K562 (cell line): ENCODE results near the gene MRPL52. TPM values are rescaled to one million over a fixed set of nuclear protein-coding genes. Genes with fewer than 3 reads are reported as not detected.

Experiments used
- ATAC-seq: fragments of 200-7000 bp; cut with Tn5 transposase; 3 replicates; pipeline ENCODE4 v1.9.1; 2020; ENCODE audit warnings: moderate library complexity
- BruUV-seq: library from RNA; stranded (reverse); fragments of 400-500 nt; replicated peaks from 2 replicates; lab custom pipeline; 2021; lab: Mats Ljungman, UMichigan
- CTCF ChIA-PET: fragments of 300-600 bp; formaldehyde crosslinking; extraction: SDS; loops from one replicate; lab custom pipeline; 2021; ENCODE audit warnings: low intra/inter-chr PET ratio; lab: Yijun Ruan, JAX
- POLR2A ChIA-PET: fragments of 300-600, 350-650 bp; sonication (Branson Sonifier 250); formaldehyde crosslinking; extraction: SDS; loops from one replicate; lab custom pipeline; 2021; ENCODE audit warnings: antibody characterized with exemption, inconsistent platforms; lab: Yijun Ruan, JAX
- DNase-seq, 4 experiments: peaks; one replicate each; pipeline versions ENCODE4 v3.0.0 to v3.0.0-alpha.2; 2011 to 2018; ENCODE audit warnings: low spot score in 3 of 4, mixed read lengths in 3 of 4; ENCODE audit errors: extremely low read depth in 1 of 4
- FAIRE-seq: peaks from 2 replicates; lab custom pipeline; 2011; peaks lifted over from hg19 to GRCh38; lab: Jason Lieb, UNC
- H2AFZ ChIP-seq: 2 replicates; pipeline ENCODE4 v1.6.0; 2011; ENCODE audit warnings: low read depth, low read length, control low read depth, inconsistent platforms
- H3K27ac ChIP-seq: fragments of 200-600 bp; 3 replicates; pipeline ENCODE4 v1.8.0; 2011; ENCODE audit warnings: low read depth, mild to moderate bottlenecking, control low read depth, inconsistent platforms, low read length, moderate library complexity, mixed read lengths; ENCODE audit errors: extremely low read depth
- H3K27me3 ChIP-seq, 2 experiments: fragments of 300-600 bp in 1 of 2; 2 replicates in 1 of 2; 3 replicates in 1 of 2; pipeline versions ENCODE4 v1.6.0 to v1.8.0; 2011; ENCODE audit warnings: inconsistent platforms in 2 of 2, low read length in 2 of 2, mild to moderate bottlenecking in 1 of 2, mixed read lengths in 1 of 2, moderate library complexity in 1 of 2; ENCODE audit not compliant: control insufficient read depth in 2 of 2, insufficient read depth in 2 of 2
- H3K36me3 ChIP-seq: fragments of 300-600 bp; 3 replicates; pipeline ENCODE4 v1.8.0; 2011; ENCODE audit warnings: mild to moderate bottlenecking, low read length, inconsistent platforms; ENCODE audit not compliant: control insufficient read depth, insufficient read depth
- H3K4me1 ChIP-seq, 2 experiments: fragments of 200-600 bp in 1 of 2; replicated peaks in 1 of 2; 2 replicates in 1 of 2; 3 replicates in 1 of 2; pipeline versions ENCODE4 v1.5.1 to v1.8.0; 2011; ENCODE audit warnings: inconsistent platforms in 2 of 2, low read length in 2 of 2, mild to moderate bottlenecking in 1 of 2, mixed read lengths in 1 of 2, moderate library complexity in 1 of 2; ENCODE audit not compliant: control insufficient read depth in 2 of 2, insufficient read depth in 2 of 2
- H3K4me2 ChIP-seq: 2 replicates; pipeline ENCODE4 v1.6.1; 2011; ENCODE audit warnings: low read length, control low read depth, inconsistent platforms, mixed read lengths; ENCODE audit not compliant: insufficient read depth
- H3K4me3 ChIP-seq: fragments of 200-600 bp; sonication (generic), shearing (Covaris generic); 2 replicates; pipeline ENCODE4 v1.5.1; 2016; ENCODE audit warnings: control low read depth, inconsistent platforms
- H3K79me2 ChIP-seq: fragments of 200-600 bp; 3 replicates; pipeline ENCODE4 v1.8.0; 2011; ENCODE audit warnings: low read length, inconsistent platforms; ENCODE audit not compliant: control insufficient read depth, insufficient read depth
- H3K9ac ChIP-seq, 2 experiments: 2 replicates each; pipeline versions ENCODE4 v1.6.0 to v1.6.1; 2011; ENCODE audit warnings: low read depth in 2 of 2, low read length in 2 of 2, control low read depth in 1 of 2, inconsistent platforms in 1 of 2, mild to moderate bottlenecking in 1 of 2, mixed read lengths in 1 of 2; ENCODE audit not compliant: insufficient read depth in 1 of 2
- H3K9me1 ChIP-seq: one replicate; pipeline ENCODE4 v1.6.0; 2011; ENCODE audit warnings: inconsistent platforms, mild to moderate bottlenecking, low read length, moderate library complexity; ENCODE audit not compliant: control insufficient read depth, insufficient read depth
- H3K9me3 ChIP-seq: replicated peaks from 2 replicates; pipeline ENCODE4 v1.5.1; 2011; ENCODE audit warnings: low read depth, low read length, inconsistent platforms; ENCODE audit not compliant: control insufficient read depth, insufficient read depth
- H4K20me1 ChIP-seq: replicated peaks from 2 replicates; pipeline ENCODE4 v1.6.1; 2011; ENCODE audit warnings: low read length, inconsistent platforms, mixed read lengths; ENCODE audit not compliant: control insufficient read depth, insufficient read depth
- CBFA2T3 ChIP-seq: fragments of 450-650 bp; IDR thresholded peaks from 2 replicates; pipeline ENCODE4 v1.6.1; 2017
- CREBBP ChIP-seq: IDR thresholded peaks from one replicate; pipeline ENCODE4 v1.6.1; 2012; ENCODE audit warnings: low read depth, mild to moderate bottlenecking, control low read depth, inconsistent platforms, low read length
- ETV6 ChIP-seq, 3 experiments: fragments of 150-350 bp in 1 of 3; sonication (generic) in 1 of 3; formaldehyde crosslinking in 1 of 3; IDR thresholded peaks; 2 replicates each; pipeline versions ENCODE4 v1.6.1 to v1.8.0; 2014 to 2022; ENCODE audit warnings: borderline replicate concordance in 2 of 3, low read depth in 2 of 3, antibody characterized with exemption in 1 of 3, low read length in 1 of 3, mild to moderate bottlenecking in 1 of 3, missing genetic modification reagents in 1 of 3
- MAZ ChIP-seq, 2 experiments: fragments of 450-650 bp in 1 of 2; sonication (generic) in 1 of 2; formaldehyde crosslinking; IDR thresholded peaks in 1 of 2; conservative IDR thresholded peaks in 1 of 2; 2 replicates each; pipeline versions ENCODE4 v1.4.0 to v1.5.0; 2020; ENCODE audit warnings: mild to moderate bottlenecking in 1 of 2, missing genetic modification reagents in 1 of 2
- RREB1 ChIP-seq: fragments of 250-450 bp; sonication (Bioruptor Pico); IDR thresholded peaks from 2 replicates; pipeline ENCODE4 v1.4.0; 2020
- WGBS: fragments of 100-300 bp; shearing (Covaris generic); methylation state at CpG from one replicate; pipeline ENCODE4 v1.1.6; 2016; ENCODE audit warnings: low coverage, mixed read lengths; ENCODE audit not compliant: insufficient coverage; ENCODE audit errors: missing lambda C conversion rate; 5-methylcytosine and 5-hydroxymethylcytosine counted together
- in situ Hi-C: fragments of 300-500 bp; cut with MboI; formaldehyde crosslinking; loops from 4 replicates; pipeline ENCODE4 v1.15.0; 2018; ENCODE audit warnings: inconsistent platforms, mixed read lengths
- intact Hi-C: fragments of 100-400 bp; cut with micrococcal nuclease; formaldehyde crosslinking; loops from 2 replicates; pipeline ENCODE4 v1.14.2; 2022
- polyA plus RNA-seq, 8 experiments: library from polyadenylated mRNA; depleted of rRNA in 4 of 8; stranded (reverse) in 5 of 8; unstranded in 3 of 8; fragments of >200 nt; fragmentation: Nextera tagmentation in 2 of 8; fragmentation: Illumina TruSeq in 1 of 8; extraction: Ambion mirVana in 2 of 8; extraction: Trizol in 1 of 8; gene quantifications; 2 replicates each; pipeline versions ENCODE4 v1.2.1 to v1.2.3, GENCODE V29; 2011 to 2014; ENCODE audit warnings: inconsistent platforms in 1 of 8, missing spikeins in 1 of 8
- total RNA-seq, 7 experiments: library from RNA; depleted of rRNA in 6 of 7; stranded (reverse); fragments of >200 nt in 6 of 7; fragmentation: Illumina TruSeq in 2 of 7; extraction: Trizol in 2 of 7; gene quantifications; 2 replicates each; pipeline versions ENCODE4 v1.2.1 to v1.2.3, GENCODE V29; 2011 to 2021; ENCODE audit warnings: low replicate concordance in 1 of 7

MRPL52 gene
- total and polyA plus RNA-seq, 9 of the 15 experiments (the other 6 are each of a cell fraction or from before 2014, with no cell fraction given): 56.5 to 213 (median 168) TPM

- WGBS: 0% methylated on average over 3 of the region's 3 CpGs
- POLR2A ChIA-PET: interaction anchor here (0.7 to 1.7 kb wide), 14 partner anchors 9 to 126 kb away, joined by 3 to 10 read pairs (median 4); partner anchors contain the start of gene HAUS4
- Histone ChIP-seq H4K20me1 (no peaks in the 10 kb centered on the region), H3K4me1 (peaks cover 0 to 3% of the 10 kb centered on the region in 2 experiments; a peak in 3 of 5 replicates), H3K27me3 (no peaks in the 10 kb centered on the region), H3K36me3 (peaks cover 45% of the 10 kb centered on the region), H3K9me3 (no peaks in the 10 kb centered on the region; the same call in 1 of the 2 replicates), H3K27ac (peak overlapping the region; percentile 95), H3K4me3 (peak overlapping the region; percentile 90), H3K79me2 (peaks cover 21% of the 10 kb centered on the region), H3K9ac (peak overlapping the region; percentile 96 to 98; a peak in 3 of 4 replicates), H2AFZ (peak overlapping the region; percentile 98), H3K9me1 (no peaks in the 10 kb centered on the region), H3K4me2 (peak overlapping the region; percentile 88)
- no peak for FAIRE-seq
- intact Hi-C loops: no loop called here
- in situ Hi-C loops: no loop called here
- no peak for DNase-seq
- 0 out of 4 replicates have a peak, but pooled peaks of 1 of the 2 experiments have one; percentile 14 for TF ChIP-seq MAZ (CRISPR knock-in tag; conservative IDR thresholded peaks at IDR 0.05 in 1 of 2, IDR thresholded peaks at IDR 0.05 in 1 of 2)
- TF ChIP-seq RREB1 (CRISPR knock-in tag): no peak
- no peak for TF ChIP-seq CREBBP
- 0 out of 2 replicates have a peak, but pooled peaks have one; percentile 6 for TF ChIP-seq CBFA2T3
- TF ChIP-seq ETV6 (IDR thresholded peaks at IDR 0.05; ENCODE audit: borderline replicate concordance in 1 of 2, low read depth in 2 of 2, low read length in 1 of 2): no peak
- no peak for TF ChIP-seq ETV6 (CRISPR knock-in tag; IDR thresholded peaks at IDR 0.05; ENCODE audit: borderline replicate concordance)
- BruUV-seq: TSS peak; percentile 76
- peak; percentile 21 for ATAC-seq
- CTCF ChIA-PET: interaction anchor here (0.9 kb wide), 1 partner anchor 11 kb away, joined by 3 read pairs; no protein-coding TSS in a partner anchor
Observed at GRCh38 chr14:22830443-22831010, 840 bp downstream of the MRPL52 start.
